Loucy (cell line): ENCODE results near the gene SORCS2.

ENCODE experiments used
- H2AFZ ChIP-seq: fragments of 200-600 bp; sonication (generic); 2 replicates; pipeline ENCODE4 v1.6.0; 2016; ENCODE audit warnings: antibody characterized with exemption, mild to moderate bottlenecking, low read length, moderate library complexity
- H3F3A ChIP-seq: fragments of 200-600 bp; 2 replicates; pipeline ENCODE4 v1.6.0; 2016; ENCODE audit warnings: antibody characterized with exemption, low read depth, mild to moderate bottlenecking
- H3K27me3 ChIP-seq: fragments of 200-600 bp; sonication (generic); 2 replicates; pipeline ENCODE4 v1.6.1; 2014; ENCODE audit warnings: low read length, mild to moderate bottlenecking; ENCODE audit not compliant: insufficient read depth, poor library complexity, severe bottlenecking
- H3K36me3 ChIP-seq: fragments of 200-600 bp; sonication (generic); 2 replicates; pipeline ENCODE4 v1.6.1; 2016; ENCODE audit warnings: low read length; ENCODE audit not compliant: insufficient read depth
- H3K4me1 ChIP-seq: fragments of 200-600 bp; sonication (generic); 2 replicates; pipeline ENCODE4 v1.5.1; 2014; ENCODE audit warnings: low read length, mild to moderate bottlenecking; ENCODE audit not compliant: insufficient read depth, poor library complexity, severe bottlenecking
- H3K4me2 ChIP-seq: fragments of 200-600 bp; sonication (generic); 2 replicates; pipeline ENCODE4 v1.6.0; 2014; ENCODE audit warnings: antibody characterized with exemption, low read length, low read depth, mild to moderate bottlenecking; ENCODE audit not compliant: poor library complexity, severe bottlenecking
- H3K4me3 ChIP-seq: fragments of 200-600 bp; sonication (generic); 2 replicates; pipeline ENCODE4 v1.5.1; 2014; ENCODE audit warnings: low read length, mild to moderate bottlenecking, mixed read lengths; ENCODE audit not compliant: poor library complexity, severe bottlenecking
- H3K79me2 ChIP-seq: fragments of 200-600 bp; sonication (generic); 2 replicates; pipeline ENCODE4 v1.6.1; 2014; ENCODE audit warnings: low read length; ENCODE audit not compliant: insufficient read depth
- H3K9ac ChIP-seq: fragments of 200-600 bp; sonication (generic); 2 replicates; pipeline ENCODE4 v1.6.0; 2014; ENCODE audit warnings: mild to moderate bottlenecking, low read depth, low read length, moderate library complexity; ENCODE audit not compliant: poor library complexity, severe bottlenecking
- H3K9me2 ChIP-seq: fragments of 200-600 bp; sonication (generic); replicated peaks from 2 replicates; pipeline ENCODE4 v1.6.1; 2016; ENCODE audit warnings: low read depth, low read length, mixed read lengths
- H3K9me3 ChIP-seq: fragments of 200-600 bp; sonication (generic); 2 replicates; pipeline ENCODE4 v1.6.1; 2014; ENCODE audit warnings: mild to moderate bottlenecking, antibody characterized with exemption, low read length, low read depth; ENCODE audit not compliant: insufficient read depth
- H4K20me1 ChIP-seq: fragments of 200-600 bp; sonication (generic); 2 replicates; pipeline ENCODE4 v1.6.0; 2014; ENCODE audit warnings: antibody characterized with exemption, low read length, mild to moderate bottlenecking; ENCODE audit not compliant: insufficient read depth, poor library complexity, severe bottlenecking
- CTCF ChIP-seq: fragments of 200-600 bp; sonication (generic); conservative IDR thresholded peaks from 2 replicates; pipeline ENCODE4 v1.5.1; 2014; ENCODE audit warnings: mild to moderate bottlenecking, antibody characterized with exemption, low read length
- EZH2phosphoT487 ChIP-seq: fragments of 200-600 bp; IDR thresholded peaks from 2 replicates; pipeline ENCODE4 v1.6.1; 2018; ENCODE audit warnings: antibody characterized with exemption, mild to moderate bottlenecking, moderate library complexity, borderline replicate concordance

Gene SORCS2

GRCh38 chr4:7607156-7607910 lies 415.0 kb downstream of the SORCS2 start:
- Histone ChIP-seq H3K27me3 (no peaks in the 10 kb centered on the region), H3F3A (no peaks in the 10 kb centered on the region), H3K9me3 (peaks cover 7% of the 10 kb centered on the region; the same call in 1 of the 2 replicates), H3K79me2 (no peaks in the 10 kb centered on the region), H3K36me3 (no peaks in the 10 kb centered on the region), H4K20me1 (no peaks in the 10 kb centered on the region), H3K9ac (no peak overlapping the region), H3K9me2 (no peaks in the 10 kb centered on the region), H2AFZ (no peak overlapping the region), H3K4me1 (no peaks in the 10 kb centered on the region), H3K4me3 (no peak overlapping the region), H3K4me2 (no peak overlapping the region)
- no peak for TF ChIP-seq CTCF
- no peak for TF ChIP-seq EZH2phosphoT487

- H3K4me3 ChIP-seq, result no peak overlapping the region
- no peaks in the 10 kb centered on the region for H3K36me3 ChIP-seq
- H3K4me2 ChIP-seq, result no peak overlapping the region
- no peak overlapping the region for H2AFZ ChIP-seq
- H3K9ac ChIP-seq, result no peak overlapping the region
- no peaks in the 10 kb centered on the region for H3K9me2 ChIP-seq
- no peaks in the 10 kb centered on the region for H3K79me2 ChIP-seq
- H3K4me1 ChIP-seq, result no peaks in the 10 kb centered on the region
- TF ChIP-seq CTCF (no peak), EZH2phosphoT487 (no peak)
- H3F3A ChIP-seq, result no peaks in the 10 kb centered on the region
- H3K27me3 ChIP-seq, result no peaks in the 10 kb centered on the region
- peaks cover 7% of the 10 kb centered on the region; the same call in 1 of the 2 replicates for H3K9me3 ChIP-seq
- no peaks in the 10 kb centered on the region for H4K20me1 ChIP-seq
These were observed 415.7 kb downstream of the SORCS2 start for GRCh38 chr4:7608046-7608445.

- Histone ChIP-seq H3K27me3 (no peaks in the 10 kb centered on the region), H3K9ac (no peak overlapping the region), H3K36me3 (no peaks in the 10 kb centered on the region), H3K4me3 (no peak overlapping the region), H3F3A (no peaks in the 10 kb centered on the region), H3K9me3 (peaks cover 10% of the 10 kb centered on the region; the same call in 1 of the 2 replicates), H3K4me2 (no peak overlapping the region), H2AFZ (no peak overlapping the region), H3K9me2 (no peaks in the 10 kb centered on the region), H3K79me2 (no peaks in the 10 kb centered on the region), H3K4me1 (no peaks in the 10 kb centered on the region), H4K20me1 (no peaks in the 10 kb centered on the region)
- TF ChIP-seq CTCF (no peak), EZH2phosphoT487 (no peak)
These were observed 417.0 kb downstream of the SORCS2 start for GRCh38 chr4:7609316-7609715.
